ENCODE measurements around the gene FAM228A. TPM values are rescaled to one million over a fixed set of nuclear protein-coding genes. Genes with fewer than 3 reads are reported as not detected.

FAM228A gene
- total and polyA plus RNA-seq, 2 experiments from 2014 or later = 0.61 to 3.0 TPM

- Histone ChIP-seq H3K4me3 (no peak overlapping the region), H3K36me3 (peaks cover 4% of the 10 kb centered on the region), H3K27ac (no peak overlapping the region), H3K9me3 (ENCODE audit: low read depth) (no peaks in the 10 kb centered on the region), H3K4me1 (ENCODE audit: low read depth) (no peaks in the 10 kb centered on the region), H3K27me3 (no peaks in the 10 kb centered on the region)
- TF ChIP-seq CTCF (IDR thresholded peaks at IDR 0.05; ENCODE audit: low read depth, low read length) = no peak
- no peak for DNase-seq (ENCODE audit: low read depth in 1 of 2, low spot score in 1 of 2)
These were observed 35.2 kb downstream of the FAM228A start for GRCh38 chr2:24210106-24210455.

GRCh38 chr2:24210723-24211122 is 35.9 kb downstream of the FAM228A start:
- Histone ChIP-seq H3K4me3 (no peak overlapping the region), H3K4me1 (ENCODE audit: low read depth) (no peaks in the 10 kb centered on the region), H3K27ac (no peak overlapping the region), H3K36me3 (peaks cover 4% of the 10 kb centered on the region), H3K9me3 (ENCODE audit: low read depth) (no peaks in the 10 kb centered on the region), H3K27me3 (no peaks in the 10 kb centered on the region)
- DNase-seq (ENCODE audit: low read depth in 1 of 2, low spot score in 1 of 2) = no peak
- no peak for TF ChIP-seq CTCF (IDR thresholded peaks at IDR 0.05; ENCODE audit: low read depth, low read length)

- H3K27me3 ChIP-seq = no peaks in the 10 kb centered on the region
- H3K36me3 ChIP-seq = peaks cover 4% of the 10 kb centered on the region
These were observed 36.6 kb downstream of the FAM228A start for GRCh38 chr2:24211408-24211807.

GRCh38 chr2:24214880-24215279 is 40.0 kb downstream of the FAM228A start:
- H3K36me3 ChIP-seq = no peaks in the 10 kb centered on the region
- no peaks in the 10 kb centered on the region for H3K9me3 ChIP-seq (ENCODE audit: low read depth)
- no peak for TF ChIP-seq CTCF (IDR thresholded peaks at IDR 0.05; ENCODE audit: low read depth, low read length)

More at GRCh38 chr2:24211408-24211807, 36.6 kb downstream of the FAM228A start:
- TF ChIP-seq CTCF (IDR thresholded peaks at IDR 0.05; ENCODE audit: low read depth, low read length) = no peak
- no peak for DNase-seq (ENCODE audit: low read depth in 1 of 2, low spot score in 1 of 2)
- no peak overlapping the region for H3K4me3 ChIP-seq
- no peak overlapping the region for H3K27ac ChIP-seq
- H3K4me1 ChIP-seq (ENCODE audit: low read depth) = no peaks in the 10 kb centered on the region
- no peaks in the 10 kb centered on the region for H3K9me3 ChIP-seq (ENCODE audit: low read depth)

GRCh38 chr2:24220554-24221291 is 45.9 kb downstream of the FAM228A start:
- no peak for DNase-seq (ENCODE audit: low read depth in 1 of 2, low spot score in 1 of 2)
- TF ChIP-seq CTCF (IDR thresholded peaks at IDR 0.05; ENCODE audit: low read depth, low read length) = no peak
- H3K4me3 ChIP-seq = no peak overlapping the region
- no peak overlapping the region for H3K27ac ChIP-seq
- no peaks in the 10 kb centered on the region for H3K36me3 ChIP-seq
- no peaks in the 10 kb centered on the region for H3K27me3 ChIP-seq
- no peaks in the 10 kb centered on the region for H3K4me1 ChIP-seq (ENCODE audit: low read depth)
- H3K9me3 ChIP-seq (ENCODE audit: low read depth) = no peaks in the 10 kb centered on the region

More at GRCh38 chr2:24214880-24215279, 40.0 kb downstream of the FAM228A start:
- H3K27ac ChIP-seq = no peak overlapping the region
- H3K4me1 ChIP-seq (ENCODE audit: low read depth) = no peaks in the 10 kb centered on the region
- no peak for DNase-seq (ENCODE audit: low read depth in 1 of 2, low spot score in 1 of 2)
- no peak overlapping the region for H3K4me3 ChIP-seq
- H3K27me3 ChIP-seq = no peaks in the 10 kb centered on the region
